ENCODE data around the gene SLC35E3. TPM values are rescaled to one million over a fixed set of nuclear protein-coding genes. Genes with fewer than 3 reads are reported as not detected.

SLC35E3 gene
- total and polyA plus RNA-seq, 2 of the 13 experiments (the other 11 are each of a cell fraction or from before 2014, with no cell fraction given), result 13.0 to 22.1 TPM

DNA sequence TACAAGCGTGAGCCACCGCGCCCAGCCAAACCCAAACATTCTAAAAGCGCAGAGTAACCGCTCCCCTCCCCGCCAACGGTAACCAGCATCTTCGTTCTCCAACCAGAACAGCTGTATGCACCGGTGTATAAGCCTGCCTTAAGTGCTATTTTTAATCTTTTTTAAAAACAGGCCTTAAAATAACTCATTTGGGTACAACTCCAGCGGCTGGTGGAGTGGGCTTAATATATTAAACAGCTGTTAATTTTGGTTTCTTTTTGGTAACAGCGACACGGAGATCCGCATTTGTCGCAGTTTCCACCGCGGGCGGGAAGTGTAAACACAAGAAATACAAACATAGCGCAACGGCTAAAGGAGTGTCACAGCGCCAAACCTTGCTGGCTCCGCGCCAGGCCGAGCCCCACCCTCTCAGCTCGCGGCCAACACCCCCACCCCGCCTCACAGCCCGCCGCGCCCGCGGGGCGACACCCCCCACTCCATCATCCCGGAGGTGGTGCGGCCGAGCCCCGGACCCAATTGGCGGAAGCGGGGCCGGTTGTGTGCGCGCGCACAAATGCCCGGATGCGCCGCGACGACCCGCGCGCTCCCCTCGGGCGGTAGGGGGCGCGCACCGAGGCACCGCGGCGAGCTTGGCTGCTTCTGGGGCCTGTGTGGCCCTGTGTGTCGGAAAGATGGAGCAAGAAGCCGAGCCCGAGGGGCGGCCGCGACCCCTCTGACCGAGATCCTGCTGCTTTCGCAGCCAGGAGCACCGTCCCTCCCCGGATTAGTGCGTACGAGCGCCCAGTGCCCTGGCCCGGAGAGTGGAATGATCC lies 61.8 kb downstream of the SLC35E3 start, which contains the start of gene MDM2 (continued):
- no peak for TF ChIP-seq ATF7 (IDR thresholded peaks at IDR 0.05)
- TF ChIP-seq ATF7 (CRISPR knock-in tag; IDR thresholded peaks at IDR 0.05), result no peak
- no peak for TF ChIP-seq TRIM24 (CRISPR knock-in tag; IDR thresholded peaks at IDR 0.05)
- no peak for TF ChIP-seq KLF9 (CRISPR knock-in tag; IDR thresholded peaks at IDR 0.05; ENCODE audit: low read depth)
- TF ChIP-seq NONO (IDR thresholded peaks at IDR 0.05), result no peak
- peak; percentile 82 for TF ChIP-seq NONO (CRISPR knock-in tag; conservative IDR thresholded peaks at IDR 0.05)
- TF ChIP-seq, protein P1, sequence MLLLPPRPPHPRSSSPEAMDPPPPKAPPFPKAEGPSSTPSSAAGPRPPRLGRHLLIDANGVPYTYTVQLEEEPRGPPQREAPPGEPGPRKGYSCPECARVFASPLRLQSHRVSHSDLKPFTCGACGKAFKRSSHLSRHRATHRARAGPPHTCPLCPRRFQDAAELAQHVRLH (CRISPR knock-in tag; IDR thresholded peaks at IDR 0.05; ENCODE audit: borderline replicate concordance, low read depth), result peak; percentile 74
- TF ChIP-seq ATM (IDR thresholded peaks at IDR 0.05; ENCODE audit: borderline replicate concordance), result no peak
- peak; percentile 72 for TF ChIP-seq YEATS2 (CRISPR knock-in tag; IDR thresholded peaks at IDR 0.05; ENCODE audit: borderline replicate concordance)
- TF ChIP-seq AGO2 (optimal IDR thresholded peaks at IDR 0.05; ENCODE audit: low read depth, low read length), result peak; percentile 99
- TF ChIP-seq MXD4 (CRISPR knock-in tag; IDR thresholded peaks at IDR 0.05), result peak; percentile 77; the same call in 1 of the 2 replicates
- peak; percentile 65 for TF ChIP-seq ARNT2 (CRISPR knock-in tag; IDR thresholded peaks at IDR 0.05; ENCODE audit: low read depth)
- peak; percentile 99 for TF ChIP-seq RBFOX2 (IDR thresholded peaks at IDR 0.05; ENCODE audit: low read depth, low read length)
- TF ChIP-seq, protein P2, sequence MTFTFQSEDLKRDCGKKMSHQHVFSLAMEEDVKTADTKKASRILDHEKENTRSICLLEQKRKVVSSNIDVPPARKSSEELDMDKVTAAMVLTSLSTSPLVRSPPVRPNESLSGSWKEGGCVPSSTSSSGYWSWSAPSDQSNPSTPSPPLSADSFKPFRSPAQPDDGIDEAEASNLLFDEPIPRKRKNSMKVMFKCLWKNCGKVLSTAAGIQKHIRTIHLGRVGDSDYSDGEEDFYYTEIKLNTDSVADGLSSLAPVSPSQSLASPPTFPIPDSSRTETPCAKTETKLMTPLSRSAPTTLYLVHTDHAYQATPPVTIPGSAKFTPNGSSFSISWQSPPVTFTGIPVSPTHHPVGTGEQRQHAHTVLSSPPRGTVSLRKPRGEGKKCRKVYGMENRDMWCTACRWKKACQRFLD (CRISPR knock-in tag; IDR thresholded peaks at IDR 0.05; ENCODE audit: borderline replicate concordance), result 0 out of 2 replicates have a peak, but pooled peaks have one; percentile 26
- TF ChIP-seq ADNP (CRISPR knock-in tag; IDR thresholded peaks at IDR 0.05), result no peak
- peak; percentile 75 for TF ChIP-seq YY1 (IDR thresholded peaks at IDR 0.05; ENCODE audit: insufficient read depth, insufficient replicate concordance, low read depth, low read length)
- no peak for TF ChIP-seq ZNF468 (CRISPR knock-in tag; IDR thresholded peaks at IDR 0.05)
- peak; percentile 82 for TF ChIP-seq ETV5 (CRISPR knock-in tag; IDR thresholded peaks at IDR 0.05; ENCODE audit: borderline replicate concordance)
- peak; percentile 41 for TF ChIP-seq ZNF891 (CRISPR knock-in tag; IDR thresholded peaks at IDR 0.05)
- peak; percentile 83; the same call in 1 of the 2 replicates for TF ChIP-seq ZSCAN30 (CRISPR knock-in tag; IDR thresholded peaks at IDR 0.05)
- TF ChIP-seq, protein P3, sequence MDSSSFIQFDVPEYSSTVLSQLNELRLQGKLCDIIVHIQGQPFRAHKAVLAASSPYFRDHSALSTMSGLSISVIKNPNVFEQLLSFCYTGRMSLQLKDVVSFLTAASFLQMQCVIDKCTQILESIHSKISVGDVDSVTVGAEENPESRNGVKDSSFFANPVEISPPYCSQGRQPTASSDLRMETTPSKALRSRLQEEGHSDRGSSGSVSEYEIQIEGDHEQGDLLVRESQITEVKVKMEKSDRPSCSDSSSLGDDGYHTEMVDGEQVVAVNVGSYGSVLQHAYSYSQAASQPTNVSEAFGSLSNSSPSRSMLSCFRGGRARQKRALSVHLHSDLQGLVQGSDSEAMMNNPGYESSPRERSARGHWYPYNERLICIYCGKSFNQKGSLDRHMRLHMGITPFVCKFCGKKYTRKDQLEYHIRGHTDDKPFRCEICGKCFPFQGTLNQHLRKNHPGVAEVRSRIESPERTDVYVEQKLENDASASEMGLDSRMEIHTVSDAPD (CRISPR knock-in tag; IDR thresholded peaks at IDR 0.05), result no peak
- TF ChIP-seq ARNTL (CRISPR knock-in tag; IDR thresholded peaks at IDR 0.05), result peak; percentile 41; the same call in 1 of the 2 replicates
- peak; percentile 84; the same call in 1 of the 2 replicates for TF ChIP-seq ZFP36L1 (CRISPR knock-in tag; IDR thresholded peaks at IDR 0.05)
- TF ChIP-seq, protein P4, sequence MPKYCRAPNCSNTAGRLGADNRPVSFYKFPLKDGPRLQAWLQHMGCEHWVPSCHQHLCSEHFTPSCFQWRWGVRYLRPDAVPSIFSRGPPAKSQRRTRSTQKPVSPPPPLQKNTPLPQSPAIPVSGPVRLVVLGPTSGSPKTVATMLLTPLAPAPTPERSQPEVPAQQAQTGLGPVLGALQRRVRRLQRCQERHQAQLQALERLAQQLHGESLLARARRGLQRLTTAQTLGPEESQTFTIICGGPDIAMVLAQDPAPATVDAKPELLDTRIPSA (CRISPR knock-in tag; IDR thresholded peaks at IDR 0.05; ENCODE audit: borderline replicate concordance), result peak; percentile 33; the same call in 1 of the 2 replicates
- TF ChIP-seq, protein P5, sequence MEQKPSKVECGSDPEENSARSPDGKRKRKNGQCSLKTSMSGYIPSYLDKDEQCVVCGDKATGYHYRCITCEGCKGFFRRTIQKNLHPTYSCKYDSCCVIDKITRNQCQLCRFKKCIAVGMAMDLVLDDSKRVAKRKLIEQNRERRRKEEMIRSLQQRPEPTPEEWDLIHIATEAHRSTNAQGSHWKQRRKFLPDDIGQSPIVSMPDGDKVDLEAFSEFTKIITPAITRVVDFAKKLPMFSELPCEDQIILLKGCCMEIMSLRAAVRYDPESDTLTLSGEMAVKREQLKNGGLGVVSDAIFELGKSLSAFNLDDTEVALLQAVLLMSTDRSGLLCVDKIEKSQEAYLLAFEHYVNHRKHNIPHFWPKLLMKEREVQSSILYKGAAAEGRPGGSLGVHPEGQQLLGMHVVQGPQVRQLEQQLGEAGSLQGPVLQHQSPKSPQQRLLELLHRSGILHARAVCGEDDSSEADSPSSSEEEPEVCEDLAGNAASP (CRISPR knock-in tag; IDR thresholded peaks at IDR 0.05; ENCODE audit: borderline replicate concordance), result peak; percentile 54
- no peak for TF ChIP-seq KDM3A (CRISPR knock-in tag; IDR thresholded peaks at IDR 0.05; ENCODE audit: low read depth)

Measured in HepG2 (cell line).